Measurements from ENCODE around the gene DYDC2. TPM values are rescaled to one million over a fixed set of nuclear protein-coding genes. Genes with fewer than 3 reads are reported as not detected.

DYDC2 gene
- total RNA-seq, 1 donor from 2014 or later: not detected

DNA sequence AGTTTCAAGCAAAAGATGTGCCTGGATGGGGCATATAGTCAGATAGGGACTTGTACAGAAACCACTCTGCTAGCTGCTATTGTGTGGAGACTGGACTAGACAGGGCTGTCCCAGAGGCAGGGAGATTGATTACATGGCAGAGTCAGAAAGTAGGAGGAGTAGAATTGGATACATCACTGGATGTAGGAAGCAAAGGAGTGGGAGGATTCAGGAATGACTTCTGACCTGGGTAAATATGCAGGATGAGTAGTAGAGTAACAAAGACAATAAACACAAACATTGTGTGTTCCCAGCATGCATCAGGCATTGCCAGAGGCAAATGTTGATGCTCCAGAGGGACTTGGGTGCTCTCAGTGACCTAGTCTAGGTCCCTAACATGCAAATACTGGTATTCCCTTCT lies 36.2 kb upstream of the DYDC2 start:
- H2AFZ ChIP-seq (ENCODE audit: low read depth, low read length): no peak overlapping the region
- peaks cover 2% of the 10 kb centered on the region for H3K9me3 Mint-ChIP-seq (ENCODE audit: unreplicated experiment)
- H3K36me3 Mint-ChIP-seq (ENCODE audit: low read depth, unreplicated experiment): no peaks in the 10 kb centered on the region
- no peak overlapping the region for H3K4me3 Mint-ChIP-seq (ENCODE audit: unreplicated experiment)
- H3K27ac ChIP-seq (ENCODE audit: low read depth, low read length): no peak overlapping the region
- FAIRE-seq: no peak
- H3K4me1 ChIP-seq (ENCODE audit: insufficient read depth, low read length): no peaks in the 10 kb centered on the region
- no peak for TF ChIP-seq EZH2 (IDR thresholded peaks at IDR 0.05; ENCODE audit: insufficient read depth, low read length)
- TF ChIP-seq, protein P1, sequence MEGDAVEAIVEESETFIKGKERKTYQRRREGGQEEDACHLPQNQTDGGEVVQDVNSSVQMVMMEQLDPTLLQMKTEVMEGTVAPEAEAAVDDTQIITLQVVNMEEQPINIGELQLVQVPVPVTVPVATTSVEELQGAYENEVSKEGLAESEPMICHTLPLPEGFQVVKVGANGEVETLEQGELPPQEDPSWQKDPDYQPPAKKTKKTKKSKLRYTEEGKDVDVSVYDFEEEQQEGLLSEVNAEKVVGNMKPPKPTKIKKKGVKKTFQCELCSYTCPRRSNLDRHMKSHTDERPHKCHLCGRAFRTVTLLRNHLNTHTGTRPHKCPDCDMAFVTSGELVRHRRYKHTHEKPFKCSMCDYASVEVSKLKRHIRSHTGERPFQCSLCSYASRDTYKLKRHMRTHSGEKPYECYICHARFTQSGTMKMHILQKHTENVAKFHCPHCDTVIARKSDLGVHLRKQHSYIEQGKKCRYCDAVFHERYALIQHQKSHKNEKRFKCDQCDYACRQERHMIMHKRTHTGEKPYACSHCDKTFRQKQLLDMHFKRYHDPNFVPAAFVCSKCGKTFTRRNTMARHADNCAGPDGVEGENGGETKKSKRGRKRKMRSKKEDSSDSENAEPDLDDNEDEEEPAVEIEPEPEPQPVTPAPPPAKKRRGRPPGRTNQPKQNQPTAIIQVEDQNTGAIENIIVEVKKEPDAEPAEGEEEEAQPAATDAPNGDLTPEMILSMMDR (IDR thresholded peaks at IDR 0.05; ENCODE audit: insufficient read depth, low read depth, low read length): no peak
- H3K9me3 ChIP-seq (ENCODE audit: insufficient read depth, low read depth, low read length): no peaks in the 10 kb centered on the region
- H3K27me3 ChIP-seq (ENCODE audit: insufficient read depth, low read length): no peaks in the 10 kb centered on the region
- no peak overlapping the region for H3K4me3 ChIP-seq (ENCODE audit: insufficient read depth, low read depth, low read length)
- no peak overlapping the region for H3K4me2 ChIP-seq (ENCODE audit: low read length)
- H3K36me3 ChIP-seq (ENCODE audit: insufficient read depth, low read length): no peaks in the 10 kb centered on the region
- H3K4me1 Mint-ChIP-seq (ENCODE audit: low read depth, unreplicated experiment): peaks cover 22% of the 10 kb centered on the region
- DNase-seq (ENCODE audit: low read depth): no peak
- H3K79me2 ChIP-seq (ENCODE audit: insufficient read depth, low read length): no peaks in the 10 kb centered on the region
- H3K27ac Mint-ChIP-seq (ENCODE audit: unreplicated experiment): no peak overlapping the region
- H3K27me3 Mint-ChIP-seq (ENCODE audit: low read depth, unreplicated experiment): no peaks in the 10 kb centered on the region
- no peak overlapping the region for H3K9ac ChIP-seq (ENCODE audit: low read length)
- no peaks in the 10 kb centered on the region for H4K20me1 ChIP-seq (ENCODE audit: insufficient read depth, low read length)

GRCh38 chr10:80321183-80321582 lies 35.4 kb upstream of the DYDC2 start:
- Histone ChIP-seq H3K27me3 (ENCODE audit: insufficient read depth, low read length) (no peaks in the 10 kb centered on the region), H3K4me3 (ENCODE audit: insufficient read depth, low read depth, low read length) (no peak overlapping the region), H3K27ac (ENCODE audit: low read depth, low read length) (no peak overlapping the region), H3K4me2 (ENCODE audit: low read length) (no peak overlapping the region), H4K20me1 (ENCODE audit: insufficient read depth, low read length) (no peaks in the 10 kb centered on the region), H3K36me3 (ENCODE audit: insufficient read depth, low read length) (no peaks in the 10 kb centered on the region), H3K79me2 (ENCODE audit: insufficient read depth, low read length) (no peaks in the 10 kb centered on the region), H3K4me1 (ENCODE audit: insufficient read depth, low read length) (no peaks in the 10 kb centered on the region), H3K9me3 (ENCODE audit: insufficient read depth, low read depth, low read length) (no peaks in the 10 kb centered on the region), H2AFZ (ENCODE audit: low read depth, low read length) (no peak overlapping the region), H3K9ac (ENCODE audit: low read length) (no peak overlapping the region)
- no peaks in the 10 kb centered on the region for H3K36me3 Mint-ChIP-seq (ENCODE audit: low read depth, unreplicated experiment)
- no peak overlapping the region for H3K4me3 Mint-ChIP-seq (ENCODE audit: unreplicated experiment)
- TF ChIP-seq, protein P1 (IDR thresholded peaks at IDR 0.05; ENCODE audit: insufficient read depth, low read depth, low read length): no peak
- no peak for TF ChIP-seq EZH2 (IDR thresholded peaks at IDR 0.05; ENCODE audit: insufficient read depth, low read length)
- H3K4me1 Mint-ChIP-seq (ENCODE audit: low read depth, unreplicated experiment): peaks cover 22% of the 10 kb centered on the region
- no peak for FAIRE-seq
- H3K27ac Mint-ChIP-seq (ENCODE audit: unreplicated experiment): no peak overlapping the region
- no peaks in the 10 kb centered on the region for H3K27me3 Mint-ChIP-seq (ENCODE audit: low read depth, unreplicated experiment)
- H3K9me3 Mint-ChIP-seq (ENCODE audit: unreplicated experiment): peaks cover 2% of the 10 kb centered on the region
- no peak for DNase-seq (ENCODE audit: low read depth)

GRCh38 chr10:80322158-80322557 lies 34.4 kb upstream of the DYDC2 start:
- DNase-seq (ENCODE audit: low read depth): no peak
- H3K36me3 Mint-ChIP-seq (ENCODE audit: low read depth, unreplicated experiment): no peaks in the 10 kb centered on the region

More at GRCh38 chr10:80322158-80322557, 34.4 kb upstream of the DYDC2 start:
- H3K4me3 ChIP-seq (ENCODE audit: insufficient read depth, low read depth, low read length): no peak overlapping the region
- Mint-ChIP-seq H3K4me3 (ENCODE audit: unreplicated experiment) (no peak overlapping the region), H3K27ac (ENCODE audit: unreplicated experiment) (no peak overlapping the region), H3K27me3 (ENCODE audit: low read depth, unreplicated experiment) (no peaks in the 10 kb centered on the region), H3K4me1 (ENCODE audit: low read depth, unreplicated experiment) (peaks cover 22% of the 10 kb centered on the region), H3K9me3 (ENCODE audit: unreplicated experiment) (peaks cover 3% of the 10 kb centered on the region)
- no peak for FAIRE-seq
- H3K9me3 ChIP-seq (ENCODE audit: insufficient read depth, low read depth, low read length): no peaks in the 10 kb centered on the region
- no peak overlapping the region for H3K4me2 ChIP-seq (ENCODE audit: low read length)
- no peaks in the 10 kb centered on the region for H3K27me3 ChIP-seq (ENCODE audit: insufficient read depth, low read length)
- no peak overlapping the region for H2AFZ ChIP-seq (ENCODE audit: low read depth, low read length)
- H3K4me1 ChIP-seq (ENCODE audit: insufficient read depth, low read length): no peaks in the 10 kb centered on the region
- no peak overlapping the region for H3K9ac ChIP-seq (ENCODE audit: low read length)
- TF ChIP-seq, protein P1 (IDR thresholded peaks at IDR 0.05; ENCODE audit: insufficient read depth, low read depth, low read length): no peak
- TF ChIP-seq EZH2 (IDR thresholded peaks at IDR 0.05; ENCODE audit: insufficient read depth, low read length): no peak
- no peaks in the 10 kb centered on the region for H4K20me1 ChIP-seq (ENCODE audit: insufficient read depth, low read length)
- no peaks in the 10 kb centered on the region for H3K79me2 ChIP-seq (ENCODE audit: insufficient read depth, low read length)
- H3K36me3 ChIP-seq (ENCODE audit: insufficient read depth, low read length): no peaks in the 10 kb centered on the region
- no peak overlapping the region for H3K27ac ChIP-seq (ENCODE audit: low read depth, low read length)
